ENCODE measurements around the gene GOLIM4.

Gene GOLIM4

DNA sequence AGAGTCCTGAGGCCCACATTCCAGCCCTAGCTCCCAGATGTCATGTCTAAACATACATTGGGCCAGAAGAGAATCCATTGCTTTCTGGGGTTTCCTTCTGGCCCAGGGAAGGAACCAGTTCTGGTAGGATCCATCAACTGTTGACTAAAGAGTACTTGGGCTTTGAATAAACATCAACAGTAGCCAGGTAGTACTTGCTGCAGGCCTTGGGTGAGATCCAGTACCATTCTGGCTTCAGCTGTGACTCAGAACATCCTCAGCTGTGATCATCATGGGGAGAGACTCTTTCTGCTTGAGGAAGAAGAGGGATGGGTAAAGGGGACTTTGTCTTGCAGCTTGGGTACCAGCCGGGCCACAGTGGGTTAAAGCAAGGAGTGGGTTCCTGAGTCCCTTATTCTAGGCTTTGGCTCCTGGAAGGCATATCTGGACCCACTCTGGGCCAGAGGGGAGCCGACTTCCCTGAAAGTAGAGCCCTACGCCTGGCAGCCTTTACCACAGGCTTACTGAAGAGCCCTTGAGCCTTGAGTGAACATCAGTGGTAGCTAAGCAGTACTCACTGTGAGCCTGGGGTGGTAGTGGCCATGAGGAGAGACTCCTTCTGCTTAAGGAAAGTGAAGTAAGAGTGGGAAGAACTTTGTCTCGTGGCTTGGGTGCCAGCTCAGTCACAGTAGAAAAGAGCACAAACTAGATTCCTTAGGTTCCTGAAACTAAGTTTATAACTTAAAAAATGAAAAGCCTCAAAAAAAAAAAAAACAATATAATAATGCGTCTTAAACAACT is 128.3 kb downstream of the GOLIM4 start:
- no peak for TF ChIP-seq CTCF (IDR thresholded peaks at IDR 0.05; ENCODE audit: borderline replicate concordance, insufficient read depth, low read depth, low read length)

More for the DNA sequence above, 128.3 kb downstream of the GOLIM4 start:
- no peak overlapping the region for H3K4me3 ChIP-seq (ENCODE audit: low read depth, low read length)

Data from GM12875 (cell line).